ENCODE results near the gene OSBP2. TPM values are rescaled to one million over a fixed set of nuclear protein-coding genes. Genes with fewer than 3 reads are reported as not detected.

The OSBP2 gene
- total and polyA plus RNA-seq, 2 of the 13 experiments (the other 11 are each of a cell fraction or from before 2014, with no cell fraction given) = 5.0 to 7.7 TPM

- no peak for ATAC-seq
- no peak overlapping the region for H3K27ac ChIP-seq (ENCODE audit: extremely low read length, insufficient read depth, low read length)
- no peaks in the 10 kb centered on the region for H4K20me1 ChIP-seq (ENCODE audit: insufficient read depth, low read length)
Measured at GRCh38 chr22:30872285-30873041, 177.8 kb downstream of the OSBP2 start.

More at GRCh38 chr22:30872285-30873041, 177.8 kb downstream of the OSBP2 start:
- H3K9me3 ChIP-seq (ENCODE audit: low read length) = no peaks in the 10 kb centered on the region
- H3K27me3 ChIP-seq (ENCODE audit: control insufficient read depth in 1 of 2, insufficient read depth in 2 of 2, low read length in 2 of 2) = peaks cover 5 to 35% of the 10 kb centered on the region in 2 experiments; a peak in 3 of 5 replicates
- 31% methylated on average over 10 of the region's 16 CpGs for WGBS (ENCODE audit: low lambda C conversion rate)
- POLR2A ChIA-PET = no interaction called here
- FAIRE-seq (no peak), DNase-seq (ENCODE audit: low spot score) (no peak)
- no peaks in the 10 kb centered on the region for H3K36me3 ChIP-seq (replicated peaks in 1 of 2; ENCODE audit: control insufficient read depth in 1 of 2, insufficient read depth in 2 of 2, low read length in 2 of 2)
- no peaks in the 10 kb centered on the region for H3K79me2 ChIP-seq (ENCODE audit: insufficient read depth, low read length)
- no peak overlapping the region for H3K4me2 ChIP-seq (ENCODE audit: low read depth, low read length)
- CTCF ChIA-PET (ENCODE audit: low intra/inter-chr PET ratio, low total read pairs) = no interaction called here
- intact Hi-C loops (cut with micrococcal nuclease; ENCODE audit: unreplicated experiment) (no loop called here), in situ Hi-C loops (cut with HindIII; ENCODE audit: extremely low pct_ligation_motif_present, low pct_unique_long_range_greater_than_20kb) (no loop called here)
- H3K4me3 ChIP-seq (replicated peaks in 1 of 3; ENCODE audit: insufficient read depth in 1 of 3, low read depth in 2 of 3, low read length in 3 of 3) = no peak overlapping the region
- no TSS peak for BruUV-seq (replicated peaks)
- no peak overlapping the region for H2AFZ ChIP-seq (ENCODE audit: low read length)
- no peaks in the 10 kb centered on the region for H3K4me1 ChIP-seq (ENCODE audit: insufficient read depth, low read length)
- no peak overlapping the region for H3K9ac ChIP-seq (ENCODE audit: insufficient read depth, low read depth, low read length)
- TF ChIP-seq, protein P1, sequence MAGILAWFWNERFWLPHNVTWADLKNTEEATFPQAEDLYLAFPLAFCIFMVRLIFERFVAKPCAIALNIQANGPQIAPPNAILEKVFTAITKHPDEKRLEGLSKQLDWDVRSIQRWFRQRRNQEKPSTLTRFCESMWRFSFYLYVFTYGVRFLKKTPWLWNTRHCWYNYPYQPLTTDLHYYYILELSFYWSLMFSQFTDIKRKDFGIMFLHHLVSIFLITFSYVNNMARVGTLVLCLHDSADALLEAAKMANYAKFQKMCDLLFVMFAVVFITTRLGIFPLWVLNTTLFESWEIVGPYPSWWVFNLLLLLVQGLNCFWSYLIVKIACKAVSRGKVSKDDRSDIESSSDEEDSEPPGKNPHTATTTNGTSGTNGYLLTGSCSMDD (CRISPR knock-in tag; IDR thresholded peaks at IDR 0.05) = no peak
- TF ChIP-seq ZNF12 (CRISPR knock-in tag; IDR thresholded peaks at IDR 0.05) = no peak
- no peak for TF ChIP-seq ZNF816 (CRISPR knock-in tag; IDR thresholded peaks at IDR 0.05; ENCODE audit: borderline replicate concordance)
- no peak for TF ChIP-seq ZNF770 (CRISPR knock-in tag; IDR thresholded peaks at IDR 0.05)
- TF ChIP-seq MXI1 (IDR thresholded peaks at IDR 0.05; ENCODE audit: borderline replicate concordance, low read depth, low read length) = no peak
- no peak for TF ChIP-seq RFXAP (CRISPR knock-in tag; IDR thresholded peaks at IDR 0.05; ENCODE audit: borderline replicate concordance)
- TF ChIP-seq SIN3B (IDR thresholded peaks at IDR 0.05; ENCODE audit: low read length) = no peak
- no peak for TF ChIP-seq ZFP37 (CRISPR knock-in tag; IDR thresholded peaks at IDR 0.05; ENCODE audit: borderline replicate concordance)
- TF ChIP-seq POLR2G (IDR thresholded peaks at IDR 0.05; ENCODE audit: low read depth, low read length) = no peak
- TF ChIP-seq, protein P2, sequence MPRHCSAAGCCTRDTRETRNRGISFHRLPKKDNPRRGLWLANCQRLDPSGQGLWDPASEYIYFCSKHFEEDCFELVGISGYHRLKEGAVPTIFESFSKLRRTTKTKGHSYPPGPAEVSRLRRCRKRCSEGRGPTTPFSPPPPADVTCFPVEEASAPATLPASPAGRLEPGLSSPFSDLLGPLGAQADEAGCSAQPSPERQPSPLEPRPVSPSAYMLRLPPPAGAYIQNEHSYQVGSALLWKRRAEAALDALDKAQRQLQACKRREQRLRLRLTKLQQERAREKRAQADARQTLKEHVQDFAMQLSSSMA (CRISPR knock-in tag; IDR thresholded peaks at IDR 0.05) = no peak
- TF ChIP-seq FOXJ3 (CRISPR knock-in tag; IDR thresholded peaks at IDR 0.05; ENCODE audit: borderline replicate concordance) = no peak
- no peak for TF ChIP-seq DMAP1 (CRISPR knock-in tag; IDR thresholded peaks at IDR 0.05)
- TF ChIP-seq ZNF773 (CRISPR knock-in tag; IDR thresholded peaks at IDR 0.05; ENCODE audit: borderline replicate concordance) = no peak
- no peak for TF ChIP-seq ZNF263 (CRISPR knock-in tag; IDR thresholded peaks at IDR 0.05)
- no peak for TF ChIP-seq ZFP36L2 (CRISPR knock-in tag; IDR thresholded peaks at IDR 0.05)
- no peak for TF ChIP-seq EED (CRISPR knock-in tag; IDR thresholded peaks at IDR 0.05)
- TF ChIP-seq ZNF512B (CRISPR knock-in tag; IDR thresholded peaks at IDR 0.05; ENCODE audit: borderline replicate concordance) = no peak
